K562 (cell line): ENCODE measurements around the gene MVP. TPM values are rescaled to one million over a fixed set of nuclear protein-coding genes. Genes with fewer than 3 reads are reported as not detected.
A peak's percentile ranks its signal among the peaks of the same experiment; 100 is the strongest.

Source experiments
- ATAC-seq: fragments of 200-7000 bp; cut with Tn5 transposase; 3 replicates; pipeline ENCODE4 v1.9.1; 2020; ENCODE audit warnings: moderate library complexity
- BruUV-seq: library from RNA; stranded (reverse); fragments of 400-500 nt; replicated peaks from 2 replicates; lab custom pipeline; 2021; lab: Mats Ljungman, UMichigan
- CTCF ChIA-PET: fragments of 300-600 bp; formaldehyde crosslinking; extraction: SDS; loops from one replicate; lab custom pipeline; 2021; ENCODE audit warnings: low intra/inter-chr PET ratio; lab: Yijun Ruan, JAX
- POLR2A ChIA-PET: fragments of 300-600, 350-650 bp; sonication (Branson Sonifier 250); formaldehyde crosslinking; extraction: SDS; loops from one replicate; lab custom pipeline; 2021; ENCODE audit warnings: antibody characterized with exemption, inconsistent platforms; lab: Yijun Ruan, JAX
- DNase-seq, 4 experiments: peaks; one replicate each; pipeline versions ENCODE4 v3.0.0 to v3.0.0-alpha.2; 2011 to 2018; ENCODE audit warnings: low spot score in 3 of 4, mixed read lengths in 3 of 4; ENCODE audit errors: extremely low read depth in 1 of 4
- FAIRE-seq: peaks from 2 replicates; lab custom pipeline; 2011; peaks lifted over from hg19 to GRCh38; lab: Jason Lieb, UNC
- H2AFZ ChIP-seq: 2 replicates; pipeline ENCODE4 v1.6.0; 2011; ENCODE audit warnings: low read depth, low read length, control low read depth, inconsistent platforms
- H3K27ac ChIP-seq: fragments of 200-600 bp; 3 replicates; pipeline ENCODE4 v1.8.0; 2011; ENCODE audit warnings: low read depth, mild to moderate bottlenecking, control low read depth, inconsistent platforms, low read length, moderate library complexity, mixed read lengths; ENCODE audit errors: extremely low read depth
- H3K27me3 ChIP-seq, 2 experiments: fragments of 300-600 bp in 1 of 2; 2 replicates in 1 of 2; 3 replicates in 1 of 2; pipeline versions ENCODE4 v1.6.0 to v1.8.0; 2011; ENCODE audit warnings: inconsistent platforms in 2 of 2, low read length in 2 of 2, mild to moderate bottlenecking in 1 of 2, mixed read lengths in 1 of 2, moderate library complexity in 1 of 2; ENCODE audit not compliant: control insufficient read depth in 2 of 2, insufficient read depth in 2 of 2
- H3K36me3 ChIP-seq: fragments of 300-600 bp; 3 replicates; pipeline ENCODE4 v1.8.0; 2011; ENCODE audit warnings: mild to moderate bottlenecking, low read length, inconsistent platforms; ENCODE audit not compliant: control insufficient read depth, insufficient read depth
- H3K4me1 ChIP-seq, 2 experiments: fragments of 200-600 bp in 1 of 2; replicated peaks in 1 of 2; 2 replicates in 1 of 2; 3 replicates in 1 of 2; pipeline versions ENCODE4 v1.5.1 to v1.8.0; 2011; ENCODE audit warnings: inconsistent platforms in 2 of 2, low read length in 2 of 2, mild to moderate bottlenecking in 1 of 2, mixed read lengths in 1 of 2, moderate library complexity in 1 of 2; ENCODE audit not compliant: control insufficient read depth in 2 of 2, insufficient read depth in 2 of 2
- H3K4me2 ChIP-seq: 2 replicates; pipeline ENCODE4 v1.6.1; 2011; ENCODE audit warnings: low read length, control low read depth, inconsistent platforms, mixed read lengths; ENCODE audit not compliant: insufficient read depth
- H3K4me3 ChIP-seq: fragments of 200-600 bp; sonication (generic), shearing (Covaris generic); 2 replicates; pipeline ENCODE4 v1.5.1; 2016; ENCODE audit warnings: control low read depth, inconsistent platforms
- H3K79me2 ChIP-seq: fragments of 200-600 bp; 3 replicates; pipeline ENCODE4 v1.8.0; 2011; ENCODE audit warnings: low read length, inconsistent platforms; ENCODE audit not compliant: control insufficient read depth, insufficient read depth
- H3K9ac ChIP-seq, 2 experiments: 2 replicates each; pipeline versions ENCODE4 v1.6.0 to v1.6.1; 2011; ENCODE audit warnings: low read depth in 2 of 2, low read length in 2 of 2, control low read depth in 1 of 2, inconsistent platforms in 1 of 2, mild to moderate bottlenecking in 1 of 2, mixed read lengths in 1 of 2; ENCODE audit not compliant: insufficient read depth in 1 of 2
- H3K9me1 ChIP-seq: one replicate; pipeline ENCODE4 v1.6.0; 2011; ENCODE audit warnings: inconsistent platforms, mild to moderate bottlenecking, low read length, moderate library complexity; ENCODE audit not compliant: control insufficient read depth, insufficient read depth
- H3K9me3 ChIP-seq: replicated peaks from 2 replicates; pipeline ENCODE4 v1.5.1; 2011; ENCODE audit warnings: low read depth, low read length, inconsistent platforms; ENCODE audit not compliant: control insufficient read depth, insufficient read depth
- H4K20me1 ChIP-seq: replicated peaks from 2 replicates; pipeline ENCODE4 v1.6.1; 2011; ENCODE audit warnings: low read length, inconsistent platforms, mixed read lengths; ENCODE audit not compliant: control insufficient read depth, insufficient read depth
- CXXC5 ChIP-seq: fragments of 250-450 bp; sonication (Bioruptor Pico); IDR thresholded peaks from 2 replicates; pipeline ENCODE4 v1.8.0; 2022; ENCODE audit warnings: inconsistent platforms, mild to moderate bottlenecking, moderate library complexity
- GMEB1 ChIP-seq: fragments of 250-450 bp; sonication (Bioruptor Pico); IDR thresholded peaks from 2 replicates; pipeline ENCODE4 v1.4.0; 2020; ENCODE audit warnings: mild to moderate bottlenecking
- ID3 ChIP-seq, 2 experiments: fragments of 250-450 bp in 1 of 2; fragments of 450-650 bp in 1 of 2; sonication (Bioruptor Pico) in 1 of 2; IDR thresholded peaks; 2 replicates each; pipeline versions ENCODE4 v1.6.1 to v1.8.0; 2016 to 2021; ENCODE audit warnings: mild to moderate bottlenecking in 2 of 2, moderate library complexity in 2 of 2, missing compliant biosample characterization in 1 of 2, missing genetic modification characterization in 1 of 2
- PHF20 ChIP-seq: fragments of 450-650 bp; IDR thresholded peaks from 2 replicates; pipeline ENCODE4 v1.6.1; 2018; ENCODE audit not compliant: partially characterized antibody
- POLR2G ChIP-seq: fragments of 200-400 bp; formaldehyde crosslinking; IDR thresholded peaks from 2 replicates; pipeline ENCODE4 v1.6.1; 2017; ENCODE audit warnings: low read depth, mild to moderate bottlenecking, antibody characterized with exemption, low read length, moderate library complexity
- RFX1 ChIP-seq: fragments of 450-650 bp; IDR thresholded peaks from 2 replicates; pipeline ENCODE4 v1.6.1; 2016; ENCODE audit warnings: mild to moderate bottlenecking, moderate library complexity
- SAFB ChIP-seq: fragments of 200-400 bp; formaldehyde crosslinking; IDR thresholded peaks from 2 replicates; pipeline ENCODE4 v1.6.1; 2017; ENCODE audit warnings: low read depth, low read length, borderline replicate concordance
- SIN3A ChIP-seq, 2 experiments: fragments of 150-350 bp in 1 of 2; IDR thresholded peaks; 2 replicates each; pipeline ENCODE4 v1.6.1; 2011 to 2016; ENCODE audit warnings: borderline replicate concordance in 2 of 2, low read depth in 2 of 2, low read length in 2 of 2, mild to moderate bottlenecking in 2 of 2, moderate library complexity in 2 of 2; ENCODE audit not compliant: control insufficient read depth in 1 of 2
- TCF7L2 ChIP-seq: fragments of 150-350 bp; IDR thresholded peaks from 2 replicates; pipeline ENCODE4 v1.6.1; 2016; ENCODE audit warnings: low read depth, mild to moderate bottlenecking, low read length, moderate library complexity
- ZBTB7A ChIP-seq: IDR thresholded peaks from 2 replicates; pipeline ENCODE4 v1.6.1; 2011; ENCODE audit warnings: low read depth, mild to moderate bottlenecking, low read length, moderate library complexity, borderline replicate concordance; ENCODE audit not compliant: control insufficient read depth
- ZNF354B ChIP-seq: fragments of 250-450 bp; sonication (Bioruptor Pico); IDR thresholded peaks from 2 replicates; pipeline ENCODE4 v1.4.0; 2020
- ZNF384 ChIP-seq: IDR thresholded peaks from 2 replicates; pipeline ENCODE4 v1.6.1; 2012; ENCODE audit warnings: low read depth, low read length, improper control_type of control experiment
- ZNF431 ChIP-seq: sonication (generic); formaldehyde crosslinking; IDR thresholded peaks from 2 replicates; pipeline ENCODE4 v1.8.0; 2022; ENCODE audit warnings: mild to moderate bottlenecking, missing genetic modification reagents
- ZNF511 ChIP-seq: sonication (generic); formaldehyde crosslinking; IDR thresholded peaks from 2 replicates; pipeline ENCODE4 v1.8.0; 2022; ENCODE audit warnings: mild to moderate bottlenecking, missing genetic modification reagents
- ZNF740 ChIP-seq, 3 experiments: fragments of 200-800 bp in 1 of 3; sonication (Bioruptor generic) in 1 of 3; sonication (generic) in 1 of 3; formaldehyde crosslinking in 1 of 3; IDR thresholded peaks; 2 replicates each; pipeline versions ENCODE4 v1.6.1 to v1.8.0; 2016 to 2022; ENCODE audit warnings: mild to moderate bottlenecking in 2 of 3, missing compliant biosample characterization in 2 of 3, missing genetic modification characterization in 2 of 3, missing genetic modification reagents in 1 of 3
- WGBS: fragments of 100-300 bp; shearing (Covaris generic); methylation state at CpG from one replicate; pipeline ENCODE4 v1.1.6; 2016; ENCODE audit warnings: low coverage, mixed read lengths; ENCODE audit not compliant: insufficient coverage; ENCODE audit errors: missing lambda C conversion rate; 5-methylcytosine and 5-hydroxymethylcytosine counted together
- in situ Hi-C: fragments of 300-500 bp; cut with MboI; formaldehyde crosslinking; loops from 4 replicates; pipeline ENCODE4 v1.15.0; 2018; ENCODE audit warnings: inconsistent platforms, mixed read lengths
- intact Hi-C: fragments of 100-400 bp; cut with micrococcal nuclease; formaldehyde crosslinking; loops from 2 replicates; pipeline ENCODE4 v1.14.2; 2022
- polyA plus RNA-seq, 8 experiments: library from polyadenylated mRNA; depleted of rRNA in 4 of 8; stranded (reverse) in 5 of 8; unstranded in 3 of 8; fragments of >200 nt; fragmentation: Nextera tagmentation in 2 of 8; fragmentation: Illumina TruSeq in 1 of 8; extraction: Ambion mirVana in 2 of 8; extraction: Trizol in 1 of 8; gene quantifications; 2 replicates each; pipeline versions ENCODE4 v1.2.1 to v1.2.3, GENCODE V29; 2011 to 2014; ENCODE audit warnings: inconsistent platforms in 1 of 8, missing spikeins in 1 of 8
- total RNA-seq, 7 experiments: library from RNA; depleted of rRNA in 6 of 7; stranded (reverse); fragments of >200 nt in 6 of 7; fragmentation: Illumina TruSeq in 2 of 7; extraction: Trizol in 2 of 7; gene quantifications; 2 replicates each; pipeline versions ENCODE4 v1.2.1 to v1.2.3, GENCODE V29; 2011 to 2021; ENCODE audit warnings: low replicate concordance in 1 of 7

MVP gene
- total and polyA plus RNA-seq, 9 of the 15 experiments (the other 6 are each of a cell fraction or from before 2014, with no cell fraction given) = 0.39 to 1.9 (median 0.76) TPM; not detected in 2

- Histone ChIP-seq H3K4me3 (peak within 1 kb of the TSS; percentile 37), H3K9me3 (no peaks in the 10 kb centered on the region), H3K36me3 (peaks cover 36% of the 10 kb centered on the region), H3K27ac (peak within 1 kb of the TSS; percentile 27; the same call in 1 of the 3 replicates), H3K9me1 (no peaks in the 10 kb centered on the region), H4K20me1 (peaks cover 23% of the 10 kb centered on the region; the same call in 1 of the 2 replicates), H2AFZ (peak within 1 kb of the TSS; percentile 71), H3K9ac (peak within 1 kb of the TSS in 1 of 2 experiments; percentile 85; a peak in 3 of 4 replicates), H3K27me3 (no peaks in the 10 kb centered on the region), H3K79me2 (peaks cover 45% of the 10 kb centered on the region), H3K4me2 (peak within 1 kb of the TSS; percentile 91), H3K4me1 (peaks cover 43 to 88% of the 10 kb centered on the region in 2 experiments)
- POLR2A ChIA-PET = interaction anchor here (0.7 to 1.5 kb wide), 4 partner anchors 18 to 641 kb away, joined by 3 to 4 read pairs (median 3); partner anchors contain the start of gene ALDOA
- in situ Hi-C loops = no loop called here
- BruUV-seq = no TSS peak
- intact Hi-C loops = loop anchor here (10.0 kb wide), 1 partner anchor 213 kb away; the partner anchor contains the start of gene C16orf92
- WGBS = 5% methylated on average over 36 of the region's 69 CpGs
- CTCF ChIA-PET = interaction anchor here (0.6 kb wide), 1 partner anchor 853 kb away, joined by 5 read pairs; no protein-coding TSS in a partner anchor
- peak; percentile 62 to 74 (median 66) for DNase-seq
- peak; percentile 5 for ATAC-seq
- FAIRE-seq = no peak
- peak; percentile 33 for TF ChIP-seq CXXC5 (CRISPR knock-in tag)
- 0 out of 2 replicates have a peak, but pooled peaks have one; percentile 11 for TF ChIP-seq SAFB
- TF ChIP-seq GMEB1 (CRISPR knock-in tag) = no peak
- no peak for TF ChIP-seq PHF20
- no peak for TF ChIP-seq ZNF431
- no peak for TF ChIP-seq TCF7L2
- TF ChIP-seq SIN3A (IDR thresholded peaks at IDR 0.05; ENCODE audit: borderline replicate concordance in 2 of 2, control insufficient read depth in 1 of 2, low read depth in 2 of 2, low read length in 2 of 2) = peak in 1 of 2 experiments; percentile 31; a peak in 1 of 4 replicates
- peak; percentile 86; the same call in 1 of the 2 replicates for TF ChIP-seq RFX1
- TF ChIP-seq ZNF354B = no peak
- no peak for TF ChIP-seq ID3 (CRISPR knock-in tag; IDR thresholded peaks at IDR 0.05)
- TF ChIP-seq ID3 (tag; IDR thresholded peaks at IDR 0.05) = 0 out of 2 replicates have a peak, but pooled peaks have one; percentile 33
- TF ChIP-seq ZNF511 (CRISPR knock-in tag) = no peak
- TF ChIP-seq ZNF384 = no peak
- TF ChIP-seq ZBTB7A = peak; percentile 2; the same call in 1 of the 2 replicates
- TF ChIP-seq ZNF740 (CRISPR knock-in tag; IDR thresholded peaks at IDR 0.05) = peak; percentile 16; the same call in 1 of the 2 replicates
- TF ChIP-seq ZNF740 (tag; IDR thresholded peaks at IDR 0.05) = no peak
- TF ChIP-seq POLR2G = peak; percentile 36
Observed at GRCh38 chr16:29811896-29812665, 8.2 kb upstream of the MVP start, which contains the start of gene PRRT2. PRRT2 (plus strand) TSS chr16:29812193; CDS start chr16:29813055, 862 bp downstream.
